ENCODE measurements around the gene TRIM31.

Gene TRIM31

DNA sequence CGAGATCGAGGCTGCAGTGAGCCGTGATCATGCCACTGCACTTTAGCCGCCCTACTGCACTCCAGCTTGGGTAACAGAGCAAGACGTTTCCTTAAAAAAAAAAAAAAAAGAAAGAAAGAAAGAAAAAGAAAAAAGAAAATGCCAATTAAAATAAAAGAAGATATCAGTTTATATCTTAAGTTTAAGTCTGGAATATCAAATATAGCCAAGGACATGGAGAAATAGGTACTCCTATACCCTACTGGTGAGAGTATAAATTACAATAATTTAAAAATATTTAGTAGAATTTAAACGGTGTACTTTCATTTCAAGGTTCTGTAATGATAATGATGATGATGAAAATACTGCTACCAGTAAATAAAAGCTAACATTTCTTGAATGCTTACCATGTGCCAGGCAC, 3.8 kb upstream of the TRIM31 start:
- DNase-seq: no peak

DNA sequence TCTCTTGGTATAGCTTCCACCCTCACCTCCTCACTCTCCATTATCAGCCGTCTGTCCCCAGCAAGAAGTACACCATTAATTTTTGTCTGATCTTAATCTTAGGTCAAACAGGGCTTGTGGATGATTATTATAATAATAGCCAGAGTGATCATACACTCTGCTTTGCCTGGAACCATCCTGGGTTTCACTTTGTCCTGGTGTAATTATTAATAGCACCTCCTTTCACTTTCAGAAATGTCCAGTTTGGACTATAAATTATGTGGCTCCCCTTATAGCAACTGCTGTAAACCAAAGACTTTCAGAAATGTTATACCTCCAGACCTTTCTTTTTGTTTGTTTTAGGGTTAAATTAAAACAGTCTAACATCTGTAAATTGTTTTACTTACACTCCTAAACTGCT, 951 bp upstream of the TRIM31 start:
- DNase-seq: no peak

DNA sequence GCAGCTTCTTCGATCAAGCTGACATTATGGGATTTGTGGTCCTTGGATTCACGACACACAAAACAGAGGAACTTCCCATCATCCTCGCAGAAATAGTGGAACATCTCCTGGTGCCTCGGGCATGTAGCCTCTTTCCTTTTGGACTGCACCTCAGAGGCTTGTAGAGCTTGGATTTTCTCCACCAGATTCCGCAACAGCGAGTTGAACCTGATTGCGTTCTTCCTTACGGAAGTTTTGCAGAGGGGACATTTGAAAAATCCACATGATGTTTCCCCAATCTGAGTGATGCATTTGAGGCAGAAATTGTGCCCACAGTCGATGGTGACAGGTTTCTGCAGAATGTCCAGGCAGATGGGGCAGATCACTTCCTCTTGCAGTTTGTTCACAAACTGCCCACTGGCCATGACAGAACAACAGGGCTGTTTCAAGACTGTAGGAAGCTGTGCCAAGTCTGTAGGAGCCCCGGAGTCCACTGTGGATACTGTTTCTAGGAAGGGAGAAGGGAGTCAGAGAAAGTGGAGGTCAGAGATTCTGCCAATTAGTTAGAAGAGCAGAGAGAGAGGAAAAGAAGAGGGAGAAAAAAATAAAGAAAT, 392 bp downstream of the TRIM31 start:
- no peak for DNase-seq

DNA sequence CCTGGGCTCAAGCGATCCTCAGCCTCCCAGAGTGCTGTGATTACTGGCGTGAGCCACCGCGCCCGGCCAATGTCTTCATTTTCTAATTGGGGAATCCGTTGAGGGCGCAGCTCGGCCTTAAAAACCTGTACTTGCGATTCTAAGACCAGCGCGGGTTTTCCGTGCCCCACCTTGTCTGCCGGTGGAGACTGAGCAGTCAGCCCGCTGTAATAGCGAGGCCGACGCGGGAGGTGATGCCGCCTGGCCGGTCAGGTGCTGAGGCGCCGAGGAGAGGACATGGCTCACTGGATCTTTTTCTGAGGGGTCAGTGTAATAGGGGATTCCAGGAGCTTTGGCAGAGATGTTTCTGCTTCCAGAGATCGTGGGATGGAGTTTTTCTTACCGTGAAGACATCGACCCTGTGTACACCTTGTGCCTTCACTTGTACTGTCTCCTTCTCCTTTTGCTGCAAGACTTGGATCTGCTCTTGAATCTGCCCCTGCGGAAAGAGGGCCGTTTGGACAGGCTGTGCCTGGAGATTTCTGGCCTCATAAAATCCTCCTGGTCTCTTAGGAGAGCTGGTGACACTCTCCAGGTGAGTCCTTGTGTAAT, 1.5 kb downstream of the TRIM31 start:
- no peak for DNase-seq

DNA sequence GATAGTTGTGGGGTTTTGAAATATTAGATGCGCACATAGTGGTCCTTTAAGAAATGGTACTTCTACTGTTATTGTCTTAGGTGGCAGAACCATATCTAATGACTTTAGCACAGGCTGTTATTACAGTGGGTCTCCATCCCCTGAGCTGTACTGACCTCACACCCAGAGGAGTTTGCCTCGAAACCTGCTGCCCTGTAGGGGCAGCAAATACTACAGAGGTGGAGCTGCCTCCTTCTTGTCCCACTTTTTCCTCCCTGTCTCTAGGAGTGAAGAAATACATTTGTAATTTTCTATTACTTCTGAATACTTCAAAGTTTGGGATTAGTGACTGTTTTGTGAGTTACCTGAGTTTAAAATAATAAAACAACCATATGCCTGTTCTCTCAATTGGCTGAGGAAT, 8.2 kb downstream of the TRIM31 start:
- no peak for DNase-seq

DNA sequence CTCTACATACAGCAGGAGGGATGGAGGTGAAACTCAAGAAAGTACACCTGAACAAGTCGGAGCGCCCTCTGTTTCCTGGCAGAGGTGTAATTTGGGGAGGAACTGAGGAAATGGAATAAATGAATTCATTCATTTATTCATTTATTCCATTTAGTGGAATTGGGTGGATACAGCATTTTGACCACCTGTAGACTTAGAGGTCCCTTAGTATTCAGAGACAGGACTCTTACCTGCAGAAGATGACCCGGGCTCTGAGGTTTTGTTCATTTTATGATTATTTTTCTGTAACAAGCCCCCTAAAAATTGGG, 9.1 kb downstream of the TRIM31 start:
- no peak for DNase-seq

DNA sequence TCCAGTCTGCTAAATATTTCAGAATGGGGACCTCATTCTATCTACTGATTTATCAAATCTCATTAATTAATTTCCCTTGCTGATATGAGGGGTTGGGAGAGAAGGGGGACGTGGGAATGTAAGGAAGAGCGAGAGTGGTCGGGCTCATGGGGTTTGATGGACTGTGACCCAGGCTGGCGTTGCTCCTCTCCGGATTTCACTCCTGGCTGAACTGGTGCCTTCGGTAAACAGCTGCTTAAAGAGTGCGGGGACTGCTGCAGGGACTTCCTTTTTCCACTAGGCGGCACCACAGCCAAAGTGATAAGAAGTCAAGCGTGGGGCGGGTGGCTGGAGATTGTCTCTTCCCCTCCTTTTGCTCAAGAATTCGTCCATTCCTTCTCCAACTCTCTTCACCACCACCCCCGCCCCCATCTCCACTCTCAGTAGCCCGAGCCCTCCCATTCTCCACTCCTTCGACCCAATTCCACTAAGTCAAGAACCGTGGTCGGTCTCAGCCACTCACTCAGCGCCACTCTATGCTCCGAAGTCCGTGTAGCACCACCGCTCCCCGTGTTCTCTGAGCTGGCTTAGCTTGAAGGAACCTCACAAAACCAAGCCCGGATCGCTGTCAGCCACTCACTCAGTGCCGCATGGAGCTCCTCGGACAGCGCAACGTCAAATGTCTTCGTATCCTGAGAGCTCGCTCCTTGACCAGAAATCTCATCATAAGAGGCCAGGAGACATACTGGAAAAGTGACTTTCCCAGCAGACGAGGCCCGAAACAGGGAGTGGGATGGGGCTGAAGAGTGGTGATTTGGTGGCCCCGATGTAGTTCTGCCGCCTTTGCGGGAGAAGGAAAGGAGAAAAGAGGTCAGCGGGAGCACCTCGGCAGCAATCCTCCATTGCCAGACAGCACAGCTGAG, 9.7 kb downstream of the TRIM31 start:
- DNase-seq: peak; percentile 77

DNA sequence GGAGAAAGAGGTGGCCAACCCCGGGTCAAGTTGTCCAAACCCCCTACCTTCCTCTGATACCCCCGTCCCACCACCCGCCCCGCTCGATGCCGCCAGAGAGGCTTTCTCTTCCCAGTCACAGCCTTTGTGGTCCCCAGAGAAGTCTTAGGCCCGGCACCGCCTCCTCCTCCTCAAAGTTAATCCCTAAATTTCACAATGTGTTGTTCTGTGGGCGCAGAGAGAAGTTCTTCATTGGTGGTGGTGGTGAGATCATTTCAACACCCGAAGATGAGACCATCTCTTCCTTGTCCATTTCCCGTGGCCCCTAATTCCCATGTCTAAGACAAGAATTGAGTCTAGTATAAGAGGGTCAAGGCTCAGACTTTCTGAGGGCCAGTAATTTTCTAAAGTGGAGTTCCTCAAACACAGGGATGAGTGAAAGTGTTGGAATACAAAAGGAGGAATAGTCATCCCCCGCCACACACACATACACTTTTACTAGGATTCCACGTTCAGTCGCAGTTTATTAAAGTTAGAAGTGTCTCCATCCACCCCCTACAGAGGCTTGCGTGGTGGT, 10.4 kb downstream of the TRIM31 start:
- peak; percentile 30 for DNase-seq

DNA sequence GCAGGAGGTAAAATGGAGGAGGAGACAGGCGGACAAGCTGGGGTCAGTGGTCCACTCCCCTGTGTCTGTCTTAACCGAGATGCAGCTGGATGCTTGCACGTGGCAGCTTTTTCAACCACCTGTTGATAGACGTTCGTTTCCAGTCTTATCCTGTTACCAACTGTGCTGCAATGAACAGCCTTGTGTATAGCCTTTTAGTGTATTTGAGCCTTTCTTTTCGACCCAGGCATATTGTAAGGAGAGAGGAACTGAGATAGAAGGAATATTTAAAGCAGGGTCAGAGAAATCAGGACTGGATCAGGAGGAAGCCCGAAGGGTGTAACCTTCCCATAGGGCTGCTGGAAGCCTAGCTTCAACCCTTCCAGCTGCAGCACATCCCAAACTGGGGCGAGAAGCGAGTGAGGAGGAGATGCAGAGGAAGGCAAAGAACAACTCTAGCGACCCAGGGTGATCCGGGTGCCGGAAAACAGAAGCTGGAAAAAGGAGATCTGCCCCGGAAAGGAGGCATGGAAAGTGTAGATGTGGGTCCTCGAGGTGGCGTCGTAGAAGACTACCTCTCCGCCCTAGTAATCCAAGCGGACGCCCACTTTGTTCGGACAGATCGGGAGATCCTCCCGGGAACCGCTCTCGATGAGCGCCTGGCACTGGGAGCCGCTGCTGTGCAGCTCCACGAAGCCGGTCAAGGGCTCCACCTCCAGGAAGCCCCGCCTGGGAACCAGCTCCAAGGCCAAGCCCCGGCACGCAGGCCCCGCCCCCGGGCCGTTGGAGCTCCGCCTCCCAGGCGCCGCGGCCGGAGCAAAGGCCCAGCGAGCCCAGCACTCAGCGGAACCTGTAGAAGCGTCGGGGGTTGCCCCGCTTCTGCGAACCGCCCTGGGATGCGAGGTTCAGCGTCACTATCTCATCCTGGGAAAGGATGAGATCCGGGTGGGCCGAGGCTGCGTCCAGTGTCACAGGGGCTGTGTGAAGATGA, 11.2 kb downstream of the TRIM31 start:
- DNase-seq: peak; percentile 77

DNA sequence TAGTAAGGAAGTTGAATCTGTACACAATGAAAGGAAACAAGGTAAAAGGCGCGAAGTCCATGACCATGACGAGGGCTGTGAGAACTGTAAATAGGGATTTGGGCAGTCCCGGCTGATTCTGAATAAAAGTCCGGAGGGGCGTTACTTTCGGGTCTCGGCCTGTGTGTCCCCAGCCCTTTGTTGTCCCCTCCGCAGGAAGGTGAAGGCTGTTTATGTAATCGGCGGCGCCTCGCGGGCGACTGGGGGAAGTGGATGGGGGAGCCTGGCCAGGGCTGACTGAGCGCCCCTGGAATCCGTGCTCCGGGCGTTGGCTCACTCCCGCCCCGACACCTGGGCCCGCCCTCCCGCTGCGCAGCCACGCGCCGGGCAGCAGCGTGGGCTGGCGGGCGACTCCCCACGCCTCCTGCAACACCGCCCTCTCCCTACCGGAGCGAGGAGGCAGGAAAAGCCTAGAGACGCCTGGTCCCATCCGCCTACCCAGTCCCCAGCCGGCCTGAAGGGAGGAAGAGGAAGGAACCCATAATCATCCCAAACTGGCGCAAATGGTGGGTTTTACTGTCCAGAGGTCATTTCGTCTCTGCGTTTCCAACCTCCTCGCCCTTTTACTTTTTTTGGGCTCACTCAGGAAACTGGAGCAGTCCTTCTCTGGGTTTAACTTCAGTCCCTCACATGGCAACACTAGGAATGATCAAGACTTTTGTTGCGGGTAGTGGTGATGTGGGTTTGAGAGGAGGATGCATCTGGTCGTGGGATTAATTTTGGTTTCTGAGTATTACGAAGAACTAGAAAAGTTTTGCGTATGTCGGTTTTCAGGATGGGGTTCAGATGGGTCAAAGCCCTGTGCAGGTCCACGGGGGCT, 12.1 kb downstream of the TRIM31 start:
- DNase-seq: peak; percentile 59

DNA sequence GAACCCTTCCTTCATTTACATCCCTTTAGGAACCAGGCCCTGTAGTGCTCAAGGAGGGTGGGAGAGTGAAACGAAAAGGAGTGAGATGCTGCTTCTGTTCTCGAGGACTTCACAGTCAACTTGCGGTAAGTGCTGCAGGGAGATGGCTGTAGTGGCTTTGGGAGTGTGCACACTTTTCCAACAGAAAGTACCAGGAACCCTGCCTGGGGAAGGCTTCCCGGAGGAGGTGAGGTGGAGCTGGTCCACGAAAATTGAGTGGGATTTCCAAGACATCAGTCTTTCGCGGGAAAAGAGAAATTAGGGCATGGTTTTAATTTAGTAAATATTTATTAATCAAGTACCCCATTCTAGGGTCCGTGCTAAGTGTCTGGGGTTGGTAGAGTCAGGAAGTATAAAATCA, 12.7 kb downstream of the TRIM31 start:
- no peak for DNase-seq

DNA sequence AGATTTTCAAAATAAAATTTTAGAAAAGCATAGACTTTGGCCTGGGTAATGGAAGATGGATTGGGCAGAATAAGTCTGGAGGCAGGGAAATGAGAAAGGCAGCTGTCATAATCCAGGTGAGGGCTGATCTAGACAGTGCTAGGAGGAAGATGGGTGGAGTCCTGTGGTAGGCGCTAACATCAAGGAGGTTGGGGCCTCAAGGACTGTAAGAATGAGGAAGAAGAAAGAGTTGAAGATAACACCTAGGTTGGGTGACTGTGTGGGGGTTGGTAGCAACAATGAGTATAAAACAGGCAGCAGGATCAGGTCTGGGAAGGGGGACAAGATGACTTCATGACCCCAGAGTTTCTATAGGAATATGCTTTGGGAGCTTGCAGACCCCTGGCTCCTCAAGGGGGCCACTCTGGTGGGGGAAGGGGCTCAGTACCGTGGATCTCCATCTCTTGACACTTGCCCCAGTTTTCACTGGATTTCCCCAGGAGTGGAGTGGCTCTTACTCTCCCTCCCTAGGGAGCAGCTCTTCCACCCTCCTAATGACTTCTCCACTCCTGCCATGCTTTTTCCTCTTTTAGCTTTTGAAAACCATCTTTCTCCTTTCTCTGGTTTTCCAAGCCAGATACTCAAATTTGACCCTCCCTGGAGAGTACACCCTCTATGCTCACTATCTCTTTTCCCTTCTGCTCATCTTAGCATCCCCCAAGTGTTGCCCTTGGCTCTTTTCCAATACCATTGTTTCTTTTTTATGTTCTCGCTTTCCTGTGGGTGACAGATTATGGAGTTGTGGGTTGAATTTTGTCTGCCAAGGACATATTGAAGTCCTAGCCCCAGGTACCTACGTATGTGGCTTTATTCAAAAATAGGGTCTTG, 14.8 kb downstream of the TRIM31 start:
- DNase-seq: no peak

DNA sequence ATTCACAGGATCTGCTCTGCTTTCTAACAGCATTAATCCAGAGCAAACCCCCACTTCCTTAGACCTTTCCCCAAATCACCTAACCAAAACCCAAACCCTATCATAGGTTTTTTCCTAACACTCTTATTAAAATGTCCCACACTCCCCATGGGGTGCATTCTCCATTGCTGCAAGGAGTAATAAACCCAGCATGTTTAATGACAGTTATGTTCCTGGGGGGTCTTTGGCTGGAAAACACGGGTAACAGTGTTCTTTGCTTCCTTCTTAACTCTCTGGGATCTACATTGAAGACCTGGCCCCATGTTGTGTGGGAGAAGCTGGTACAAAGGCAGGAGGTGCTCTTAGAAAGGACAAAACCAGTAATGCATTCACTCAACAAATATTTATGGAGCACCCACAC, 16.1 kb downstream of the TRIM31 start:
- no peak for DNase-seq

DNA sequence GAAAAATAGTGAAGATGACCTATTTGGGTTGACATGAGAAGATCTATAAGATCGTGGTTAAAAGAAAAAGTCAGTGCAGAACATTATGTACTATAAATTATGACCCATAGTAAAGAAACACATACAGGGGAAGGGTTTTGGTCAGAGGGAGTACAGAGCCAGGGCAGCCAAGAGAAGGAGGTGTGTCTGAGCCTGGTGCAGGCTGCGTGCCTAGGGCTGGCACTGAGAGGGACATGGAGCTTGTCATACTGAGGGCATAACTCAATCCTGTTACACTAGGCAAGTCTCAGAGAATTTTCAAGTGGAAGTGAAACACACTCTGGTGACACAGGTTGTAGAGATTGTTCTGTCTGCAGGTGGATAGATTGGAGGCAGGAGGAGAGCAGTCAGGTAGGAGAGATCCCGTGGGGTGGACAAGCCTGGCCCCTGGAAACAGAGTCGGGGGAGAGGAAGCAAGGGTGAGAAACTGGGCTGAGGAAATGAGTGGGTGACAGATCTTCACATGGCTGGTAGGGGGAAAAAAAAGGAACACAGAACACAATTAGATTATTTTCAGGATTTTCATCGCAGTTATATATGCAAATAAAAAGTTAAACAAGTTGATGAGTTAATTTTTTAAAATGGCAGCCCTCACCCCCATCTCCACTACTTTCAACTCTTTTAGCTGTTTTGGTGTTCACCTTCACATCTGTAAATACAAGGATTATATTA, 18.8 kb downstream of the TRIM31 start:
- DNase-seq: no peak

DNA sequence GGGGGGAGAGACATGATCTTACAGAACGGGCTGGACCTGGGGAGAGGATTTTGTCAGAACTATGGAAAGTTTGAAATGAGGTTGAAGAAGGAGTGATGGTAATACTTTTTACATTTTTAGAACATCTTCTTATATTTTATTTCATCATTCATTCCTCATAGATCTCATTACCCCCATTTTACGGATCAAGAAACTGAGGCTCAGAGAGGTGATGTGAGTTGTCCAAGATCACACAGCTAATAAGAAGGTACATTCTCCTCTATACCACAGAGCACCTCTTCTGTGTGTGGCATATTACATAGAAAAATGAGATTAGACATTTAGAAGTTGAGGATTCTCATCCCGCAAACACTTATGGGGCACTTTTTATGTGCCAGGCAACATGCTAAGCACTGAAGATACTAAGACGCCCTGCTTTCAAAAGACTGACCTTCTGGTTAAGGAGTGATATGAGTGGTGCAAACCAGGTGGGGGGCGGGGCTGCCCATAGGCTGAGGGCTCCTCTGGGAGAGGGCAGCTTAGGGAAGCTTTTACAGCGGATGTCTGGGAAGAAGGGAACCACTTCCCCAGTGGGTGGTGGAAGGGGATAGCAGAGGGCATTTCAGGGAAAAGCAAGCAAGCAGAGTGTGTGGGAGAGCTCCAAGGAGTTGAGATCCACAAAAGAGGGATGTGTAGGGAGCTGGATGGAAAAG, 19.9 kb downstream of the TRIM31 start:
- no peak for DNase-seq

DNA sequence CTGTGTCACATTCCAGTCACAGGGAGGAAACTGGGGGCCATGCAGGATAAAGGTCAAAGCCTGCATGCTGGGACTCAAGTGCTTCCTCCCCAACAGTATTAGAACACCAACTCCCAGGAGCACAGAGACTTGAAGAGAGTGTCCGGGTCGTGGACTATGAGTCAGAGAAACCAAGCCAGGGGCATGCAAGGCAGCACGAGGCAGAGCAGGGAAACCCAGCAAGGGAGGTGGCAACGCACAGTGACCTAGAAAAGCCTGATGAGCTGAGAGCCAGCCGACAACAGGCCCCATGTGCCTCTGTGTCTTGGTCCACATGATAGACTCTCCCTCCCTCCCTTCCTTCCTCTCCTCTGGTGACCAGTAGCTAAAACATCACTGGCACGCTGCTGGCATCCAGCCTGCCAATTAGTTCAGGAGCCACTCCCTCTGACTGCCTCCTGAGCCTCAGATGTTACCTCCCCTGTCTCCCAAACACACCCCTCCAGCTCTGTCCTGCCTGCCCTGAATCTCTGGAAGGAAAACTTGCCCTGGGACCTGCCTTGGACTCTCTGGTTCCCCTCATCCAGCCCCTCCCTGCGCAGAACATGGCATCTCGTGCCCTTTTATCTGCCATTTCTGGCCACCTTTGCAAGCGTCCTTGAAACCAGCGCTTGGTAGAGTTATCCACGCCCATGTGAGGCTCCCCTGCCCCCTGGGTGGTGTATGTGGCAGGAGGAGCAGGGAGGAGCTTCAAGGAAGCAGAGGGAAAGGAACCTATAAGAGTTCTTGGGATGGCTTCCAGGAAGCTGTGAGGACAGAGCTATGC, 21.1 kb downstream of the TRIM31 start:
- no peak for DNase-seq

DNA sequence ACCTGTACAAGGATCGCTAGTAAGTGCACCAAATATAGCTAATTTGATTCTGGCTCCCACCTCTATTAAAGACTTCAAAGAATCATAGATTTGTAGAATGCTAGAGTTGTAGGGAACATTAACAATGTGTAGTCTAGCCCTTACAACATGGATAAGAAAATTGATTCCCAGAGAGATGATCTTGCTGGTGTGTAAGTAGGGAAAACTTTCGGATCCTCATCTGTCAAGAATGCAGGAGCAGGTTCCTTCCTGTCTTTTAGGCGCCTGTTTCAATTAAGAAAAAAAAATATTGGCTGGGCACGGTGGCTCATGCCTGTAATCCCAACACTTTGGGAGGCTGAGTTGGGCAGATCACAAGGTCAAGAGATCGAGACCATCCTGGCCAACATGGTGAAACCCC, 25.0 kb downstream of the TRIM31 start:
- no peak for DNase-seq

DNA sequence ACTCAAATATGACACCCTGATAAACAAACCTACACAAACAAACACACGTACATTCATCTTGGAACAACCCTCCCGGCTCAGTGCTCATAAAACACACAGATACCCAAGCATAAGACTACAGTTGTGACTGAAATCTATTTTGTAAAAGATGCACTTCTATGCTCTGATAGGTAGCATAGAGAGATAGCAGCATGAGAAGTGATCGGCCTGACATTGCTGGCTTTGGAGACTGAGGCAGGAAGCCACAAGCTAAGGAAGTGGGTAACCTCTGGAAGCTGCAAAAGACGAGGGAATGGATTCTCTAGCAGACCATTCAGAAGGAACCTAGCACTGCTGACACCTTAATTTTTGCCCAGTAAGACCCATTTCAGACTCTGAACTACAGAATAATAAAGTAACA, 35.7 kb downstream of the TRIM31 start:
- DNase-seq: no peak

Measured in right kidney (tissue), 1 donor.